ENCODE results near the gene EDEM3.
"Not testable (repeated sequence)": the region's sequence is repeated elsewhere in the genome, so short reads cannot be mapped to it uniquely, and the experiment has no call there.

Gene EDEM3

GRCh38 chr1:184716158-184716557 lies 38.5 kb downstream of the EDEM3 start:
- no peak for ATAC-seq

GRCh38 chr1:184709418-184709817 lies 45.2 kb downstream of the EDEM3 start:
- no peak for ATAC-seq

- ATAC-seq, result no peak
Measured at GRCh38 chr1:184708084-184708676, 46.5 kb downstream of the EDEM3 start.

GRCh38 chr1:184705271-184705670 lies 49.4 kb downstream of the EDEM3 start:
- no peak for ATAC-seq

- ATAC-seq, result no peak
Measured at GRCh38 chr1:184701816-184702215, 52.8 kb downstream of the EDEM3 start.

- no peak for ATAC-seq
Measured at GRCh38 chr1:184698969-184699368, 55.7 kb downstream of the EDEM3 start.

- ATAC-seq, result no peak
Measured at GRCh38 chr1:184698016-184698415, 56.6 kb downstream of the EDEM3 start.

GRCh38 chr1:184696403-184696802 lies 58.3 kb downstream of the EDEM3 start:
- no peak for ATAC-seq

- peak in 1 of 2 donors; percentile 75 for ATAC-seq
Measured at GRCh38 chr1:184695023-184695422, 59.6 kb downstream of the EDEM3 start.

- no peak for ATAC-seq
Measured at GRCh38 chr1:184693011-184693410, 61.6 kb downstream of the EDEM3 start.

- ATAC-seq, result no peak
Measured at GRCh38 chr1:184691719-184692324, 62.8 kb downstream of the EDEM3 start.

GRCh38 chr1:184686540-184686939 lies 68.1 kb downstream of the EDEM3 start:
- no peak for ATAC-seq

- no peak for ATAC-seq
Measured at GRCh38 chr1:184685116-184685515, 69.5 kb downstream of the EDEM3 start.

GRCh38 chr1:184684285-184685074 lies 70.2 kb downstream of the EDEM3 start:
- ATAC-seq, result no peak

GRCh38 chr1:184682956-184683355 lies 71.7 kb downstream of the EDEM3 start:
- ATAC-seq, result no peak

GRCh38 chr1:184680611-184681225 lies 73.9 kb downstream of the EDEM3 start:
- not testable (repeated sequence) for ATAC-seq

- not testable (repeated sequence) for ATAC-seq
Measured at GRCh38 chr1:184679472-184679871, 75.2 kb downstream of the EDEM3 start.

GRCh38 chr1:184677344-184677743 lies 77.3 kb downstream of the EDEM3 start:
- ATAC-seq, result no peak

- ATAC-seq, result no peak
Measured at GRCh38 chr1:184673305-184673704, 81.4 kb downstream of the EDEM3 start.

- ATAC-seq, result no peak
Measured at GRCh38 chr1:184672013-184672726, 82.5 kb downstream of the EDEM3 start.

- no peak for ATAC-seq
Measured at GRCh38 chr1:184669391-184669790, 85.3 kb downstream of the EDEM3 start.

- ATAC-seq, result no peak
Measured at GRCh38 chr1:184665360-184665759, 89.3 kb downstream of the EDEM3 start.

GRCh38 chr1:184664661-184665060 lies 90.0 kb downstream of the EDEM3 start:
- no peak for ATAC-seq

Measured in activated CD4-positive, CD25-positive, alpha-beta regulatory T cell treated with anti-CD3 and anti-CD28 coated beads, Interleukin-2, amount 50 U/mL, for 24 hours (primary cell).